SJSA1 (cell line): ENCODE measurements around the gene FAM210B. TPM values are rescaled to one million over a fixed set of nuclear protein-coding genes. Genes with fewer than 3 reads are reported as not detected.
"Not testable (repeated sequence)": the region's sequence is repeated elsewhere in the genome, so short reads cannot be mapped to it uniquely, and the experiment has no call there.

Experiments
- DNase-seq, 2 experiments: peaks; one replicate each; pipeline ENCODE4 v3.0.0-alpha.2; 2015 to 2020; ENCODE audit warnings: low spot score in 2 of 2, low read depth in 1 of 2
- H3K27ac ChIP-seq: fragments of 250-450 bp; sonication (Bioruptor Pico); 2 replicates; pipeline ENCODE4 v1.5.1; 2020; ENCODE audit warnings: mild to moderate bottlenecking, moderate library complexity
- H3K27me3 ChIP-seq: fragments of 250-450 bp; sonication (Bioruptor Pico); replicated peaks from 2 replicates; pipeline ENCODE4 v1.5.1; 2020; ENCODE audit warnings: mild to moderate bottlenecking, moderate library complexity
- H3K36me3 ChIP-seq: fragments of 250-450 bp; sonication (Bioruptor Pico); 2 replicates; pipeline ENCODE4 v1.5.1; 2020; ENCODE audit warnings: mild to moderate bottlenecking
- H3K4me1 ChIP-seq: fragments of 250-450 bp; sonication (Bioruptor Pico); replicated peaks from 2 replicates; pipeline ENCODE4 v1.6.1; 2021; ENCODE audit warnings: mild to moderate bottlenecking
- H3K4me3 ChIP-seq: fragments of 250-450 bp; sonication (Bioruptor Pico); 2 replicates; pipeline ENCODE4 v1.5.1; 2020; ENCODE audit warnings: mild to moderate bottlenecking
- H3K9me3 ChIP-seq: fragments of 250-450 bp; sonication (Bioruptor Pico); replicated peaks from 2 replicates; pipeline ENCODE4 v1.5.1; 2020; ENCODE audit warnings: mild to moderate bottlenecking
- total RNA-seq: library from RNA; depleted of rRNA; stranded (reverse); fragments of >200 nt; shearing (Covaris generic); gene quantifications from 2 replicates; pipeline ENCODE4 v1.2.3, GENCODE V29; 2014

FAM210B gene
- total RNA-seq, 1 experiment from 2014 or later, result 22.4 TPM

- peaks cover 73% of the 10 kb centered on the region for H3K36me3 ChIP-seq
- peak overlapping the region; percentile 65 for H3K4me3 ChIP-seq
- peak overlapping the region; percentile 93 for H3K27ac ChIP-seq
- no peaks in the 10 kb centered on the region for H3K27me3 ChIP-seq
- no peak for DNase-seq
- peaks cover 17% of the 10 kb centered on the region for H3K4me1 ChIP-seq
- no peaks in the 10 kb centered on the region for H3K9me3 ChIP-seq
Measured at GRCh38 chr20:56391037-56391436, 32.3 kb downstream of the FAM210B start.

- no peak for DNase-seq
Measured at GRCh38 chr20:56391596-56392131, 32.9 kb downstream of the FAM210B start.

GRCh38 chr20:56392132-56392880 is 33.5 kb downstream of the FAM210B start, which contains the start of the genes AURKA and CSTF1:
AURKA (minus strand) TSS chr20:56392215; CDS start chr20:56388197, 4,018 bp downstream.
CSTF1 (plus strand) TSS chr20:56392645; CDS start chr20:56395553, 2,908 bp downstream.
- peaks cover 17% of the 10 kb centered on the region for H3K4me1 ChIP-seq
- H3K36me3 ChIP-seq, result peaks cover 73% of the 10 kb centered on the region
- no peaks in the 10 kb centered on the region for H3K27me3 ChIP-seq
- peak within 1 kb of the TSS; percentile 93 for H3K27ac ChIP-seq
- peak; percentile 98 to 99 for DNase-seq
- H3K4me3 ChIP-seq, result peak within 1 kb of the TSS; percentile 65
- no peaks in the 10 kb centered on the region for H3K9me3 ChIP-seq

More at GRCh38 chr20:56391596-56392131, 32.9 kb downstream of the FAM210B start:
- no peaks in the 10 kb centered on the region for H3K27me3 ChIP-seq
- peaks cover 73% of the 10 kb centered on the region for H3K36me3 ChIP-seq
- H3K9me3 ChIP-seq, result no peaks in the 10 kb centered on the region
- H3K27ac ChIP-seq, result peak overlapping the region; percentile 93
- peak overlapping the region; percentile 65 for H3K4me3 ChIP-seq
- peaks cover 17% of the 10 kb centered on the region for H3K4me1 ChIP-seq

GRCh38 chr20:56392881-56393482 is 34.2 kb downstream of the FAM210B start:
- H3K4me3 ChIP-seq, result peak overlapping the region; percentile 65
- no peaks in the 10 kb centered on the region for H3K27me3 ChIP-seq
- peaks cover 73% of the 10 kb centered on the region for H3K36me3 ChIP-seq
- peak overlapping the region; percentile 93 for H3K27ac ChIP-seq
- H3K9me3 ChIP-seq, result no peaks in the 10 kb centered on the region
- peaks cover 17% of the 10 kb centered on the region for H3K4me1 ChIP-seq
- no peak for DNase-seq

GRCh38 chr20:56393653-56394052 is 34.9 kb downstream of the FAM210B start:
- Histone ChIP-seq H3K4me3 (peak overlapping the region; percentile 65), H3K4me1 (peaks cover 17% of the 10 kb centered on the region), H3K36me3 (peaks cover 73% of the 10 kb centered on the region), H3K9me3 (no peaks in the 10 kb centered on the region), H3K27me3 (no peaks in the 10 kb centered on the region), H3K27ac (no peak overlapping the region)
- no peak for DNase-seq

- no peaks in the 10 kb centered on the region for H3K27me3 ChIP-seq
- peaks cover 17% of the 10 kb centered on the region for H3K4me1 ChIP-seq
- H3K4me3 ChIP-seq, result no peak overlapping the region
- no peak for DNase-seq
- H3K36me3 ChIP-seq, result peaks cover 73% of the 10 kb centered on the region
- H3K27ac ChIP-seq, result no peak overlapping the region
- no peaks in the 10 kb centered on the region for H3K9me3 ChIP-seq
Measured at GRCh38 chr20:56395166-56395565, 36.4 kb downstream of the FAM210B start.

- Histone ChIP-seq H3K27ac (no peak overlapping the region), H3K36me3 (peaks cover 93% of the 10 kb centered on the region), H3K4me3 (no peak overlapping the region), H3K27me3 (no peaks in the 10 kb centered on the region), H3K9me3 (no peaks in the 10 kb centered on the region), H3K4me1 (no peaks in the 10 kb centered on the region)
- peak in 1 of 2 experiments; percentile 37 for DNase-seq
Measured at GRCh38 chr20:56400001-56400640, 41.3 kb downstream of the FAM210B start.

GRCh38 chr20:56403465-56403864 is 44.7 kb downstream of the FAM210B start:
- H3K27me3 ChIP-seq, result no peaks in the 10 kb centered on the region
- no peaks in the 10 kb centered on the region for H3K4me1 ChIP-seq
- peaks cover 90% of the 10 kb centered on the region for H3K36me3 ChIP-seq
- no peak overlapping the region for H3K27ac ChIP-seq
- no peak overlapping the region for H3K4me3 ChIP-seq
- DNase-seq, result no peak
- no peaks in the 10 kb centered on the region for H3K9me3 ChIP-seq

GRCh38 chr20:56405356-56405755 is 46.6 kb downstream of the FAM210B start:
- H3K27me3 ChIP-seq, DNase-seq, H3K9me3 ChIP-seq, H3K27ac ChIP-seq, H3K4me3 ChIP-seq, H3K4me1 ChIP-seq: not testable (repeated sequence)
- peaks cover 75% of the 10 kb centered on the region for H3K36me3 ChIP-seq

- Histone ChIP-seq H3K27ac (no peak overlapping the region), H3K4me3 (no peak overlapping the region), H3K36me3 (peaks cover 59% of the 10 kb centered on the region), H3K9me3 (no peaks in the 10 kb centered on the region), H3K27me3 (no peaks in the 10 kb centered on the region), H3K4me1 (no peaks in the 10 kb centered on the region)
- DNase-seq, result no peak
Measured at GRCh38 chr20:56406910-56407309, 48.1 kb downstream of the FAM210B start.

GRCh38 chr20:56409521-56409920 is 50.7 kb downstream of the FAM210B start:
- H3K27me3 ChIP-seq, result no peaks in the 10 kb centered on the region
- no peak for DNase-seq
- H3K36me3 ChIP-seq, result peaks cover 38% of the 10 kb centered on the region
- no peaks in the 10 kb centered on the region; the same call in 1 of the 2 replicates for H3K4me1 ChIP-seq
- H3K27ac ChIP-seq, result no peak overlapping the region
- no peaks in the 10 kb centered on the region for H3K9me3 ChIP-seq
- H3K4me3 ChIP-seq, result no peak overlapping the region

- no peak overlapping the region for H3K27ac ChIP-seq
- DNase-seq, result no peak
- no peaks in the 10 kb centered on the region for H3K27me3 ChIP-seq
- peaks cover 36% of the 10 kb centered on the region for H3K36me3 ChIP-seq
- peaks cover 2% of the 10 kb centered on the region for H3K4me1 ChIP-seq
- no peak overlapping the region for H3K4me3 ChIP-seq
- H3K9me3 ChIP-seq, result no peaks in the 10 kb centered on the region
Measured at GRCh38 chr20:56409956-56410355, 51.2 kb downstream of the FAM210B start.

GRCh38 chr20:56411287-56411686 is 52.5 kb downstream of the FAM210B start:
- H3K4me1 ChIP-seq, H3K9me3 ChIP-seq, H3K4me3 ChIP-seq, DNase-seq, H3K27ac ChIP-seq, H3K27me3 ChIP-seq: not testable (repeated sequence)
- peaks cover 22% of the 10 kb centered on the region for H3K36me3 ChIP-seq
